Endothelial cell of umbilical vein (primary cell): ENCODE measurements around the gene PCDHA9. TPM values are rescaled to one million over a fixed set of nuclear protein-coding genes. Genes with fewer than 3 reads are reported as not detected.
"Not testable (repeated sequence)": the region's sequence is repeated elsewhere in the genome, so short reads cannot be mapped to it uniquely, and the experiment has no call there.

ENCODE experiments used
- BruUV-seq: library from RNA; stranded (reverse); fragments of 400-500 nt; replicated peaks from 2 replicates; lab custom pipeline; 2021; lab: Mats Ljungman, UMichigan
- CTCF ChIA-PET: fragments of 300-600, 350-600 bp; sonication (Branson Sonifier 250); formaldehyde crosslinking; loops from one replicate; lab custom pipeline; 2021; ENCODE audit warnings: antibody characterized with exemption, inconsistent platforms; lab: Charles Lee
- POLR2A ChIA-PET: fragments of 300-600, 350-600 bp; sonication (Branson Sonifier 250); formaldehyde crosslinking; loops from one replicate; lab custom pipeline; 2021; ENCODE audit warnings: antibody characterized with exemption, inconsistent platforms; lab: Charles Lee
- DNase-seq: peaks from one replicate; pipeline ENCODE4 v3.0.0-alpha.2; 2011; ENCODE audit warnings: low read depth, low spot score
- FAIRE-seq: peaks from 2 replicates; lab custom pipeline; 2011; peaks lifted over from hg19 to GRCh38; lab: Jason Lieb, UNC
- H2AFZ ChIP-seq: 2 replicates; pipeline ENCODE4 v1.6.0; 2012; ENCODE audit warnings: low read depth, low read length, control low read depth, inconsistent platforms
- H3K27ac ChIP-seq: 2 replicates; pipeline ENCODE4 v1.5.1; 2011; ENCODE audit warnings: low read depth, mild to moderate bottlenecking, control low read depth, low read length, moderate library complexity; ENCODE audit not compliant: insufficient read depth
- H3K27me3 ChIP-seq, 2 experiments: 2 replicates each; pipeline versions ENCODE4 v1.6.0 to v1.6.1; 2011; ENCODE audit warnings: low read length in 2 of 2, mixed read lengths in 1 of 2; ENCODE audit not compliant: control insufficient read depth in 2 of 2, insufficient read depth in 2 of 2
- H3K36me3 ChIP-seq, 2 experiments: 2 replicates in 1 of 2; 3 replicates in 1 of 2; pipeline ENCODE4 v1.5.1; 2011; ENCODE audit warnings: low read length in 2 of 2, mild to moderate bottlenecking in 1 of 2, moderate library complexity in 1 of 2; ENCODE audit not compliant: control insufficient read depth in 2 of 2, insufficient read depth in 2 of 2; ENCODE audit errors: extremely low read depth in 1 of 2
- H3K4me1 ChIP-seq: 3 replicates; pipeline ENCODE4 v1.5.1; 2011; ENCODE audit warnings: mild to moderate bottlenecking, low read length; ENCODE audit not compliant: control insufficient read depth, insufficient read depth; ENCODE audit errors: extremely low read depth
- H3K4me2 ChIP-seq: 2 replicates; pipeline ENCODE4 v1.6.1; 2011; ENCODE audit warnings: low read length, control low read depth, mixed read lengths; ENCODE audit not compliant: insufficient read depth
- H3K4me3 ChIP-seq, 3 experiments: fragments of 200-600 bp in 1 of 3; sonication (generic), shearing (Covaris generic) in 1 of 3; replicated peaks in 1 of 3; 2 replicates each; pipeline ENCODE4 v1.5.1; 2011 to 2016; ENCODE audit warnings: control low read depth in 3 of 3, low read length in 3 of 3, mild to moderate bottlenecking in 2 of 3, inconsistent platforms in 1 of 3, low read depth in 1 of 3, moderate library complexity in 1 of 3; ENCODE audit not compliant: insufficient read depth in 1 of 3
- H3K79me2 ChIP-seq: 2 replicates; pipeline ENCODE4 v1.6.0; 2012; ENCODE audit warnings: low read length, inconsistent platforms; ENCODE audit not compliant: control insufficient read depth, insufficient read depth
- H3K9ac ChIP-seq: replicated peaks from 2 replicates; pipeline ENCODE3; 2011; ENCODE audit warnings: low read length, control low read depth; ENCODE audit not compliant: insufficient read depth; ENCODE audit errors: extremely low read depth
- H3K9me1 ChIP-seq: replicated peaks from 3 replicates; pipeline ENCODE4 v1.6.0; 2011; ENCODE audit warnings: mild to moderate bottlenecking, low read length; ENCODE audit not compliant: control insufficient read depth, insufficient read depth; ENCODE audit errors: extremely low read depth
- H3K9me3 ChIP-seq: replicated peaks from 2 replicates; pipeline ENCODE4 v1.5.1; 2012; ENCODE audit warnings: low read length, inconsistent platforms; ENCODE audit not compliant: control insufficient read depth, insufficient read depth
- H4K20me1 ChIP-seq: replicated peaks from 2 replicates; pipeline ENCODE3; 2011; ENCODE audit warnings: mild to moderate bottlenecking, low read length; ENCODE audit not compliant: control insufficient read depth, insufficient read depth; ENCODE audit errors: extremely low read depth
- CTCF ChIP-seq, 2 donors: IDR thresholded peaks; 1 replicate in 1 of 2; 2 replicates in 1 of 2; pipeline ENCODE4 v1.5.1; 2011; ENCODE audit warnings: low read length in 2 of 2, mild to moderate bottlenecking in 2 of 2, moderate library complexity in 2 of 2, control low read depth in 1 of 2, inconsistent platforms in 1 of 2, low read depth in 1 of 2; ENCODE audit not compliant: insufficient read depth in 1 of 2; ENCODE audit errors: extremely low read depth in 1 of 2
- POLR2AphosphoS5 ChIP-seq: IDR thresholded peaks from 2 replicates; pipeline ENCODE4 v1.6.1; 2012; ENCODE audit warnings: low read depth, mild to moderate bottlenecking, control low read depth, low read length, moderate library complexity; ENCODE audit not compliant: insufficient read depth
- dilution Hi-C: fragments of 300-500 bp; cut with MboI; formaldehyde crosslinking; loops from one replicate; pipeline ENCODE4 v1.15.0; 2019; ENCODE audit warnings: low sequenced_read_pairs; ENCODE audit not compliant: extremely low pct_ligation_motif_present
- intact Hi-C: fragments of 100-400 bp; cut with micrococcal nuclease; formaldehyde crosslinking; loops from one replicate; pipeline ENCODE4 v1.10.0; 2022
- polyA plus RNA-seq, 4 experiments: library from polyadenylated mRNA; depleted of rRNA in 3 of 4; stranded (reverse) in 3 of 4; unstranded in 1 of 4; fragments of >200 nt; gene quantifications; 2 replicates each; pipeline versions ENCODE4 v1.2.1 to v1.2.3, GENCODE V29; 2011 to 2012; ENCODE audit warnings: missing spikeins in 1 of 4
- total RNA-seq: library from RNA; stranded (reverse); gene quantifications from 2 replicates; pipeline ENCODE4 v1.2.3, GENCODE V29; 2021

The PCDHA9 gene
- total and polyA plus RNA-seq, 2 donors (not counting 3 experiments of a cell fraction or from before 2014, with no cell fraction given): not detected

- Histone ChIP-seq H3K9me3 (no peaks in the 10 kb centered on the region), H4K20me1 (no peaks in the 10 kb centered on the region), H3K9me1 (no peaks in the 10 kb centered on the region), H3K4me1 (no peaks in the 10 kb centered on the region), H3K4me3 (no peak within 1 kb of the TSS), H3K27me3 (no peaks in the 10 kb centered on the region), H2AFZ (no peak within 1 kb of the TSS), H3K9ac (no peak within 1 kb of the TSS), H3K36me3 (no peaks in the 10 kb centered on the region), H3K79me2 (no peaks in the 10 kb centered on the region), H3K4me2 (no peak within 1 kb of the TSS), H3K27ac (no peak within 1 kb of the TSS)
- ChIA-PET CTCF (interaction anchor here (1.1 to 2.0 kb wide), 4 partner anchors 19 to 242 kb away, joined by 3 to 4 read pairs (median 3); no protein-coding TSS in a partner anchor), POLR2A (no interaction called here)
- FAIRE-seq: no peak
- TF ChIP-seq CTCF (IDR thresholded peaks at IDR 0.05; ENCODE audit: extremely low read depth in 1 of 2, insufficient read depth in 1 of 2, low read depth in 1 of 2, low read length in 2 of 2) (peak; percentile 43 to 53), POLR2AphosphoS5 (no peak)
- dilution Hi-C loops (no loop called here), intact Hi-C loops (no loop called here)
- BruUV-seq: no TSS peak
- peak; percentile 12 for DNase-seq
Measured at GRCh38 chr5:140806834-140807775, 41.1 kb upstream of the PCDHA9 start, which contains the start of gene PCDHA4. TSS of gene PCDHA4 (plus strand) at chr5:140807068.

- H3K9me3 ChIP-seq, H3K36me3 ChIP-seq, H3K4me1 ChIP-seq, H3K9me1 ChIP-seq, H3K27ac ChIP-seq, dilution Hi-C loops, BruUV-seq, DNase-seq, H3K4me2 ChIP-seq, H3K27me3 ChIP-seq, H3K79me2 ChIP-seq, H3K9ac ChIP-seq, intact Hi-C loops, POLR2A ChIA-PET, H4K20me1 ChIP-seq, H2AFZ ChIP-seq, FAIRE-seq, H3K4me3 ChIP-seq: not testable (repeated sequence)
- CTCF ChIA-PET: interaction anchor here (1.2 to 1.3 kb wide), 2 partner anchors 39 to 241 kb away, joined by 3 read pairs; no protein-coding TSS in a partner anchor
Measured at GRCh38 chr5:140808241-140808888, 39.8 kb upstream of the PCDHA9 start.
